Mesenchymal stem cell (in vitro differentiated cells and primary cell): ENCODE results near the gene DEFB132.

Experiments
- DNase-seq: peaks from one replicate; pipeline ENCODE4 v3.0.0-alpha.2; 2013
- H2AFZ ChIP-seq: one replicate; pipeline ENCODE4 v1.6.1; 2013; ENCODE audit warnings: low read depth, mild to moderate bottlenecking, control low read depth, inconsistent platforms, low read length, moderate library complexity
- H2AK5ac ChIP-seq: 2 replicates; pipeline ENCODE4 v1.6.1; 2013; ENCODE audit warnings: low read length, moderate library complexity, mild to moderate bottlenecking, inconsistent platforms; ENCODE audit not compliant: severe bottlenecking
- H2BK120ac ChIP-seq: one replicate; pipeline ENCODE4 v1.6.1; 2013; ENCODE audit warnings: low read depth, mild to moderate bottlenecking, inconsistent platforms, low read length, moderate library complexity
- H2BK12ac ChIP-seq, 2 experiments: one replicate each; pipeline ENCODE4 v1.6.1; 2013; ENCODE audit warnings: inconsistent platforms in 2 of 2, low read length in 2 of 2, mild to moderate bottlenecking in 2 of 2, moderate library complexity in 2 of 2, control low read depth in 1 of 2
- H2BK15ac ChIP-seq: one replicate; pipeline ENCODE4 v1.6.1; 2013; ENCODE audit warnings: mild to moderate bottlenecking, low read depth, inconsistent platforms; ENCODE audit not compliant: poor library complexity, severe bottlenecking
- H2BK5ac ChIP-seq: 2 replicates; pipeline ENCODE4 v1.6.1; 2013; ENCODE audit warnings: low read depth, mild to moderate bottlenecking, low read length, control low read depth, inconsistent platforms; ENCODE audit not compliant: poor library complexity, severe bottlenecking
- H3K14ac ChIP-seq, 2 experiments: one replicate each; pipeline ENCODE4 v1.6.1; 2013; ENCODE audit warnings: inconsistent platforms in 2 of 2, low read length in 2 of 2, control low read depth in 1 of 2, mild to moderate bottlenecking in 1 of 2, moderate library complexity in 1 of 2
- H3K18ac ChIP-seq, 2 experiments: one replicate each; pipeline ENCODE4 v1.6.1; 2013; ENCODE audit warnings: inconsistent platforms in 2 of 2, low read length in 2 of 2, control low read depth in 1 of 2, low read depth in 1 of 2, mild to moderate bottlenecking in 1 of 2
- H3K23ac ChIP-seq, 2 experiments: one replicate each; pipeline ENCODE4 v1.6.1; 2013; ENCODE audit warnings: inconsistent platforms in 2 of 2, low read length in 2 of 2, mild to moderate bottlenecking in 2 of 2, moderate library complexity in 2 of 2, control low read depth in 1 of 2
- H3K27ac ChIP-seq: 2 replicates; pipeline ENCODE4 v1.5.1; 2013; ENCODE audit warnings: mild to moderate bottlenecking, moderate library complexity, low read length, control low read depth, inconsistent platforms; ENCODE audit not compliant: poor library complexity, severe bottlenecking
- H3K27me3 ChIP-seq, 2 experiments: 2 replicates each; pipeline versions ENCODE4 v1.6.1 to v1.7.0; 2013; ENCODE audit warnings: low read length in 2 of 2, mild to moderate bottlenecking in 2 of 2, moderate library complexity in 2 of 2, control low read depth in 1 of 2, inconsistent platforms in 1 of 2; ENCODE audit not compliant: control insufficient read depth in 1 of 2, insufficient read depth in 1 of 2
- H3K36me3 ChIP-seq, 2 experiments: 2 replicates each; pipeline versions ENCODE4 v1.6.1 to v1.7.0; 2013; ENCODE audit warnings: low read length in 2 of 2, control low read depth in 1 of 2, inconsistent platforms in 1 of 2, low read depth in 1 of 2, mild to moderate bottlenecking in 1 of 2; ENCODE audit not compliant: insufficient read depth in 2 of 2, control insufficient read depth in 1 of 2
- H3K4ac ChIP-seq, 2 experiments: one replicate each; pipeline ENCODE4 v1.6.1; 2013; ENCODE audit warnings: inconsistent platforms in 2 of 2, low read length in 2 of 2, mild to moderate bottlenecking in 2 of 2, moderate library complexity in 2 of 2, control low read depth in 1 of 2, low read depth in 1 of 2
- H3K4me1 ChIP-seq: 2 replicates; pipeline ENCODE4 v1.6.1; 2013; ENCODE audit warnings: low read depth, low read length, control low read depth; ENCODE audit not compliant: control insufficient read depth, insufficient read depth
- H3K4me2 ChIP-seq: 2 replicates; pipeline ENCODE4 v1.6.1; 2013; ENCODE audit warnings: low read length, mild to moderate bottlenecking, inconsistent platforms; ENCODE audit not compliant: poor library complexity, severe bottlenecking
- H3K4me3 ChIP-seq, 2 experiments: 2 replicates each; pipeline versions ENCODE4 v1.5.1 to v1.7.0; 2013; ENCODE audit warnings: low read length in 2 of 2, mild to moderate bottlenecking in 2 of 2, control low read depth in 1 of 2, low read depth in 1 of 2; ENCODE audit not compliant: insufficient read depth in 1 of 2
- H3K79me1 ChIP-seq: replicated peaks from 2 replicates; pipeline ENCODE4 v1.6.1; 2013; ENCODE audit warnings: mild to moderate bottlenecking, control low read depth, low read length, inconsistent platforms; ENCODE audit not compliant: poor library complexity, severe bottlenecking
- H3K9ac ChIP-seq: 2 replicates; pipeline ENCODE4 v1.7.0; 2013; ENCODE audit warnings: mild to moderate bottlenecking, low read length, moderate library complexity
- H3K9me3 ChIP-seq: 2 replicates; pipeline ENCODE4 v1.7.0; 2013; ENCODE audit warnings: mild to moderate bottlenecking, low read length; ENCODE audit not compliant: control insufficient read depth
- H4K8ac ChIP-seq: one replicate; pipeline ENCODE4 v1.6.1; 2013; ENCODE audit warnings: inconsistent platforms, mild to moderate bottlenecking, low read length, moderate library complexity
- H4K91ac ChIP-seq: one replicate; pipeline ENCODE4 v1.6.1; 2013; ENCODE audit warnings: mild to moderate bottlenecking, low read length, inconsistent platforms
- WGBS: methylation state at CpG from one replicate; pipeline ENCODE4 v1.1.7; 2013; ENCODE audit warnings: mixed read lengths; 5-methylcytosine and 5-hydroxymethylcytosine counted together

DEFB132 gene

GRCh38 chr20:308427-309038 lies 51.0 kb downstream of the DEFB132 start:
- H2BK120ac ChIP-seq: peak overlapping the region; percentile 39
- peak overlapping the region; percentile 73 for H4K8ac ChIP-seq
- peak overlapping the region; percentile 24 for H2AK5ac ChIP-seq
- peaks cover 2% of the 10 kb centered on the region for H3K79me1 ChIP-seq
- H2AFZ ChIP-seq: no peak overlapping the region
- peak overlapping the region; percentile 96 for H3K9ac ChIP-seq
- no peak overlapping the region for H2BK15ac ChIP-seq
- 89% methylated on average over 7 of the region's 7 CpGs for WGBS
- peak overlapping the region; percentile 62 for H4K91ac ChIP-seq
- no peak overlapping the region for H2BK5ac ChIP-seq
- H3K4ac ChIP-seq: peak overlapping the region; percentile 27 to 73
- peak overlapping the region; percentile 29 to 85 for H3K18ac ChIP-seq
- H3K27ac ChIP-seq: peak overlapping the region; percentile 91
- H3K4me2 ChIP-seq: no peak overlapping the region
- H3K9me3 ChIP-seq: no peaks in the 10 kb centered on the region
- H3K27me3 ChIP-seq: no peaks in the 10 kb centered on the region
- H3K14ac ChIP-seq: no peak overlapping the region
- peaks cover 4% of the 10 kb centered on the region for H3K4me1 ChIP-seq
- H2BK12ac ChIP-seq: peak overlapping the region; percentile 69 to 73
- no peak overlapping the region for H3K4me3 ChIP-seq
- no peaks in the 10 kb centered on the region for H3K36me3 ChIP-seq
- no peak for DNase-seq
- no peak overlapping the region for H3K23ac ChIP-seq

GRCh38 chr20:309306-309840 lies 51.8 kb downstream of the DEFB132 start:
- H3K9ac ChIP-seq: peak overlapping the region; percentile 96
- peak overlapping the region; percentile 91 for H3K27ac ChIP-seq
- peak overlapping the region; percentile 89 for H2BK120ac ChIP-seq
- H2AFZ ChIP-seq: peak overlapping the region; percentile 43
- peak overlapping the region; percentile 47 to 78 for H3K4me3 ChIP-seq
- H2AK5ac ChIP-seq: no peak overlapping the region
- peak overlapping the region; percentile 12 for H2BK15ac ChIP-seq
- peak overlapping the region; percentile 39 to 55 for H3K14ac ChIP-seq
- H3K79me1 ChIP-seq: no peaks in the 10 kb centered on the region
- DNase-seq: no peak
- H4K8ac ChIP-seq: peak overlapping the region; percentile 81
- H3K23ac ChIP-seq: peak overlapping the region in 1 of 2 experiments; percentile 95
- H2BK5ac ChIP-seq: no peak overlapping the region
- WGBS: 0% methylated on average over 6 of the region's 6 CpGs
- peak overlapping the region; percentile 86 to 92 for H3K18ac ChIP-seq
- H3K4me1 ChIP-seq: peaks cover 5% of the 10 kb centered on the region
- peak overlapping the region; percentile 48 to 96 for H3K4ac ChIP-seq
- peak overlapping the region; percentile 90 for H4K91ac ChIP-seq
- H3K4me2 ChIP-seq: peak overlapping the region; percentile 89
- peak overlapping the region; percentile 51 to 90 for H2BK12ac ChIP-seq
- H3K27me3 ChIP-seq: no peaks in the 10 kb centered on the region
- no peaks in the 10 kb centered on the region for H3K9me3 ChIP-seq
- H3K36me3 ChIP-seq: no peaks in the 10 kb centered on the region

DNA sequence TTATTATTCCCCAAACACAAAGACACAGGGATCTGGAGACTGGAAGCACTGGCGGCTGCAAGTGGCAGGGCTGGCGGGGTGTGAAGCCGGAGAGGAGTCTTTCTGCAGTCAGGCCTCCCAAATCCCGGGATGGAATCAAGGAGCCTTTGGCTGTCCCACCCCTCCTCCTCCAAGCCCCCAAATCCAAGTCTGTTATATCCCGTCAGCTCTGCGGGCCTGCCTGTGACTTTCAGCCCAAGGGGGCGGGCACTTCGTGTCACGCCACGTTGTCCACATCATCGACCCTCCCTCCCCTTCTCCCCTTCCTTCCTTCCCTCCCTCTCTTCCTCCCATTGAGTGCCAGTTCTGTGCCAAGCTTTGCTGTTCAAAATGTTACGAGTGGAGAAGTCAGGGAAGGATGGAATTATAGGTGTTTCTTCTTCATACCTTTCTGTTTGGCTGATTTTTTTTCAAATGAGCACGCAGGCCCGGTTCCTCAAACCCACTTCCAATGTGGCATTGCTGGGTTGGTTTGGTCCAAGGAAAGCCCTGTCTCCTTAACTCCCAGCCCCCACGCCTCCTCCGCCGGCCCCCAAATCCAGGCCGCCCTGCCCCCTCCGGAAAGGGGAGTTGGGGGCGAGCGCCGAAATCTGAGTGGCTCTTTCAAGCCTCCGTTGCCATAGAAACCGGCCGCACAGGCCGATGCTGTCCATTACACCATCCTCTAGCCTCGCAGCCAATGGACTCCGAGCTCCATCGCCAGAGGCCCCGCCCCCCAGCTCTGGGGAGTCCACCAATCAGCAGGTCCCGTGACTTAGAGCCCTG lies 52.5 kb downstream of the DEFB132 start:
- Histone ChIP-seq H3K4me3 (peak overlapping the region; percentile 47 to 78), H3K27me3 (no peaks in the 10 kb centered on the region), H3K27ac (peak overlapping the region; percentile 91), H3K79me1 (no peaks in the 10 kb centered on the region), H2AFZ (peak overlapping the region; percentile 43), H3K36me3 (no peaks in the 10 kb centered on the region), H2BK5ac (peak overlapping the region; percentile 81), H3K4ac (peak overlapping the region; percentile 48 to 96), H2BK12ac (peak overlapping the region; percentile 51 to 90), H4K8ac (peak overlapping the region; percentile 89), H3K9ac (peak overlapping the region; percentile 96), H3K23ac (peak overlapping the region in 1 of 2 experiments; percentile 70), H3K4me1 (peaks cover 5% of the 10 kb centered on the region), H4K91ac (peak overlapping the region; percentile 90), H3K9me3 (no peaks in the 10 kb centered on the region), H2BK15ac (peak overlapping the region; percentile 12), H3K18ac (peak overlapping the region; percentile 86 to 92), H3K4me2 (peak overlapping the region; percentile 89), H2AK5ac (no peak overlapping the region), H2BK120ac (peak overlapping the region; percentile 89), H3K14ac (peak overlapping the region; percentile 39 to 55)
- DNase-seq: peak; percentile 100
- WGBS: under 1% methylated on average over 29 of the region's 31 CpGs

- H2BK5ac ChIP-seq: no peak overlapping the region
- H2AFZ ChIP-seq: no peak overlapping the region
- no peak overlapping the region for H3K4ac ChIP-seq
- no peak overlapping the region for H4K8ac ChIP-seq
- H3K27ac ChIP-seq: no peak overlapping the region
- H3K27me3 ChIP-seq: no peaks in the 10 kb centered on the region
- no peak overlapping the region for H3K23ac ChIP-seq
- peak overlapping the region in 1 of 2 experiments; percentile 19 for H3K4me3 ChIP-seq
- H3K9me3 ChIP-seq: no peaks in the 10 kb centered on the region
- no peak overlapping the region for H3K4me2 ChIP-seq
- no peak overlapping the region for H3K14ac ChIP-seq
- H2BK15ac ChIP-seq: no peak overlapping the region
- peaks cover 5% of the 10 kb centered on the region for H3K4me1 ChIP-seq
- no peak overlapping the region for H3K18ac ChIP-seq
- H2BK12ac ChIP-seq: no peak overlapping the region
- no peak overlapping the region for H4K91ac ChIP-seq
- no peak for DNase-seq
- H2BK120ac ChIP-seq: no peak overlapping the region
- WGBS: 0% methylated on average over 1 of the region's 7 CpGs
- H3K79me1 ChIP-seq: no peaks in the 10 kb centered on the region
- peak overlapping the region; percentile 96 for H3K9ac ChIP-seq
- H3K36me3 ChIP-seq: no peaks in the 10 kb centered on the region
- H2AK5ac ChIP-seq: no peak overlapping the region
These were observed 53.1 kb downstream of the DEFB132 start for GRCh38 chr20:310645-311044.
